ENCODE measurements around the gene RAPGEF5. TPM values are rescaled to one million over a fixed set of nuclear protein-coding genes. Genes with fewer than 3 reads are reported as not detected.

The RAPGEF5 gene
- total and polyA plus RNA-seq, 4 donors: 7.1 to 54.8 (median 13.0) TPM

DNA sequence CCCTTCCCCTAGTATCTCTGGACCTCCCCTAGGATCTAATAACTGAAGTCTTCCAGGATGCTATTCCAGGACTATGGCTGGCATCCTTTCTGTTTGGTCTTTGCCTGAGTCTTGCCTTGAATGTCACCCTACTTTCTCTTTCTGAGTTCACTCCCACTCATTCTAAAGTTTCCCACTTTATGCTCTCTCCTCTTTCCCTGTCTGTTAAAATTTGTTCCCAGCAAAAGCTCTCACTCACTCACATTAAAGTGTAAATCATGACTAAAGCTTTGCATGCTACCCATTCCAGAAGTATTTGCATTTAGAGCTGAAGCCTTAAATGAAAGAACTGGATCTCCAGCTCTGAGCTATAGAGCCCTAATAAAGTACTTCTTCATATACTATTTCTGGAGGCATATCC is 42.1 kb upstream of the RAPGEF5 start:
- no peaks in the 10 kb centered on the region for H3K4me1 ChIP-seq (ENCODE audit: control insufficient read depth in 4 of 4, insufficient read depth in 4 of 4, low read length in 3 of 4)
- H3K27me3 ChIP-seq (ENCODE audit: control insufficient read depth in 4 of 4, insufficient read depth in 4 of 4, low read length in 3 of 4): peaks cover 0 to 3% (median 0%) of the 10 kb centered on the region in 4 donors
- TF ChIP-seq FOXA1 (IDR thresholded peaks at IDR 0.05) (no peak), ATF3 (IDR thresholded peaks at IDR 0.05) (no peak), RAD21 (IDR thresholded peaks at IDR 0.05) (no peak), HNF4A (conservative IDR thresholded peaks at IDR 0.05) (no peak), CTCF (IDR thresholded peaks at IDR 0.05; ENCODE audit: low read depth, low read length, missing input control) (no peak), REST (IDR thresholded peaks at IDR 0.05) (no peak)
- TF ChIP-seq, protein P1, sequence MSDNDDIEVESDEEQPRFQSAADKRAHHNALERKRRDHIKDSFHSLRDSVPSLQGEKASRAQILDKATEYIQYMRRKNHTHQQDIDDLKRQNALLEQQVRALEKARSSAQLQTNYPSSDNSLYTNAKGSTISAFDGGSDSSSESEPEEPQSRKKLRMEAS (IDR thresholded peaks at IDR 0.05): no peak
- H3K36me3 ChIP-seq (ENCODE audit: control insufficient read depth in 4 of 4, insufficient read depth in 3 of 4, low read depth in 1 of 4, low read length in 3 of 4): no peaks in the 10 kb centered on the region
- H3K4me3 ChIP-seq (ENCODE audit: low read depth in 1 of 3, low read length in 3 of 3): no peak overlapping the region
- H3K27ac ChIP-seq (ENCODE audit: low read depth in 1 of 2, low read length in 2 of 2): no peak overlapping the region
- no peak overlapping the region for H3K9ac ChIP-seq (ENCODE audit: low read depth in 1 of 2, low read length in 2 of 2)
- no peaks in the 10 kb centered on the region for H3K9me3 ChIP-seq (ENCODE audit: control insufficient read depth in 4 of 4, low read length in 3 of 4)
- DNase-seq (ENCODE audit: low spot score): no peak

DNA sequence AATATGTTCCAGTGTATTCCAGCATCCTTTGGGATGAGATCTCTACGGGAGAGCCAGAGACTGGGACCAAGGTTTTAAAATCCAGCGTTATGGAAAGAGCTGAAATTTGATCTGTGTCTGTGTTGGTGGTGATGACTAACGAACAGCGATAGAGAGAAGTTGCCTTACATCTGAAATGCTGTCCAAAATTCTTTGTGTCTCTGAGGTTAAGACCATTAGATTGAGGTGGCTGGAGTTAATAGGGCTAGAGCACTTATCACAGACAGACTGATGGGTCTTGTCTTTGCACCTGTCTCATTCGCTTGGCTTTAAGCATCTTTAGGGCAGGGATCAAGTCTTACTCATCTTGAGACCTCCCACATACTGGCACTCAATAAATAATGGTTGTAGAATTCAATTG is 41.0 kb upstream of the RAPGEF5 start:
- H3K4me1 ChIP-seq (ENCODE audit: control insufficient read depth in 4 of 4, insufficient read depth in 4 of 4, low read length in 3 of 4): no peaks in the 10 kb centered on the region
- no peak for TF ChIP-seq CTCF (IDR thresholded peaks at IDR 0.05; ENCODE audit: low read depth, low read length, missing input control)
- no peak for TF ChIP-seq ATF3 (IDR thresholded peaks at IDR 0.05)
- H3K36me3 ChIP-seq (ENCODE audit: control insufficient read depth in 4 of 4, insufficient read depth in 3 of 4, low read depth in 1 of 4, low read length in 3 of 4): no peaks in the 10 kb centered on the region
- H3K4me3 ChIP-seq (ENCODE audit: low read depth in 1 of 3, low read length in 3 of 3): no peak overlapping the region
- no peaks in the 10 kb centered on the region for H3K9me3 ChIP-seq (ENCODE audit: control insufficient read depth in 4 of 4, low read length in 3 of 4)
- no peak overlapping the region for H3K9ac ChIP-seq (ENCODE audit: low read depth in 1 of 2, low read length in 2 of 2)
- peaks cover 0 to 3% (median 0%) of the 10 kb centered on the region in 4 donors for H3K27me3 ChIP-seq (ENCODE audit: control insufficient read depth in 4 of 4, insufficient read depth in 4 of 4, low read length in 3 of 4)
- DNase-seq (ENCODE audit: low spot score): no peak
- WGBS: 85% methylated on average over 5 of the region's 5 CpGs
- H3K27ac ChIP-seq (ENCODE audit: low read depth in 1 of 2, low read length in 2 of 2): no peak overlapping the region

- Histone ChIP-seq H3K36me3 (ENCODE audit: control insufficient read depth in 4 of 4, insufficient read depth in 3 of 4, low read depth in 1 of 4, low read length in 3 of 4) (no peaks in the 10 kb centered on the region), H3K9me3 (ENCODE audit: control insufficient read depth in 4 of 4, low read length in 3 of 4) (no peaks in the 10 kb centered on the region), H3K4me1 (ENCODE audit: control insufficient read depth in 4 of 4, insufficient read depth in 4 of 4, low read length in 3 of 4) (no peaks in the 10 kb centered on the region), H3K27me3 (ENCODE audit: control insufficient read depth in 4 of 4, insufficient read depth in 4 of 4, low read length in 3 of 4) (peaks cover 0 to 3% (median 0%) of the 10 kb centered on the region in 4 donors), H3K4me3 (ENCODE audit: low read depth in 1 of 3, low read length in 3 of 3) (no peak overlapping the region), H3K27ac (ENCODE audit: low read depth in 1 of 2, low read length in 2 of 2) (no peak overlapping the region), H3K9ac (ENCODE audit: low read depth in 1 of 2, low read length in 2 of 2) (no peak overlapping the region)
- 88% methylated on average over 3 of the region's 6 CpGs for WGBS
- DNase-seq (ENCODE audit: low spot score): no peak
- no peak for TF ChIP-seq FOXA2 (IDR thresholded peaks at IDR 0.05)
- no peak for TF ChIP-seq RAD21 (IDR thresholded peaks at IDR 0.05)
- no peak for TF ChIP-seq FOXA1 (IDR thresholded peaks at IDR 0.05)
- TF ChIP-seq JUND (IDR thresholded peaks at IDR 0.05): no peak
- TF ChIP-seq NR2F2 (IDR thresholded peaks at IDR 0.05): no peak
- no peak for TF ChIP-seq HNF4A (conservative IDR thresholded peaks at IDR 0.05)
- TF ChIP-seq ZBTB33 (IDR thresholded peaks at IDR 0.05): no peak
- TF ChIP-seq YY1 (IDR thresholded peaks at IDR 0.05): no peak
- TF ChIP-seq, protein P1 (IDR thresholded peaks at IDR 0.05): no peak
- no peak for TF ChIP-seq GABPA (IDR thresholded peaks at IDR 0.05 in 1 of 2, conservative IDR thresholded peaks at IDR 0.05 in 1 of 2)
Observed at GRCh38 chr7:22395222-22395621, 38.3 kb upstream of the RAPGEF5 start.
